Measurements from ENCODE around the gene CSGALNACT2. TPM values are rescaled to one million over a fixed set of nuclear protein-coding genes. Genes with fewer than 3 reads are reported as not detected.

Gene CSGALNACT2
- total and polyA plus RNA-seq, 3 experiments from 2014 or later = 21.0 to 23.7 (median 21.7) TPM

GRCh38 chr10:43220657-43221418 lies 82.6 kb downstream of the CSGALNACT2 start:
- no peaks in the 10 kb centered on the region for H3K9me3 Mint-ChIP-seq
- Histone ChIP-seq H3K4me3 (ENCODE audit: low read length) (no peak overlapping the region), H3K27ac (ENCODE audit: low read depth, low read length) (no peak overlapping the region), H3K27me3 (ENCODE audit: insufficient read depth, low read length, poor library complexity, severe bottlenecking) (no peaks in the 10 kb centered on the region), H3K4me1 (ENCODE audit: insufficient read depth, low read length) (peaks cover 5% of the 10 kb centered on the region), H3K36me3 (ENCODE audit: insufficient read depth, low read length) (no peaks in the 10 kb centered on the region), H3K9me3 (ENCODE audit: low read length) (no peaks in the 10 kb centered on the region)
- POLR2A ChIA-PET = no interaction called here
- CTCF ChIA-PET = interaction anchor here (0.7 to 3.2 kb wide), 6 partner anchors 16 to 223 kb away, joined by 3 to 16 read pairs (median 4); no protein-coding TSS in a partner anchor
- no peaks in the 10 kb centered on the region for H3K36me3 Mint-ChIP-seq
- peak overlapping the region in 1 of 7 donors; percentile 23 for H3K4me3 Mint-ChIP-seq
- peak overlapping the region in 5 of 8 donors; percentile 27 to 74 (median 38) for H3K27ac Mint-ChIP-seq
- H3K27me3 Mint-ChIP-seq = peaks cover 0 to 3% of the 10 kb centered on the region in 2 donors
- H3K4me1 Mint-ChIP-seq = peaks cover 17 to 45% (median 36%) of the 10 kb centered on the region in 3 donors
- DNase-seq = no peak

- Mint-ChIP-seq H3K4me1 (peaks cover 25 to 52% (median 42%) of the 10 kb centered on the region in 3 donors), H3K27ac (peak overlapping the region in 5 of 8 donors; percentile 38 to 74 (median 55)), H3K36me3 (no peaks in the 10 kb centered on the region), H3K9me3 (no peaks in the 10 kb centered on the region), H3K27me3 (peaks cover 0 to 3% of the 10 kb centered on the region in 2 donors), H3K4me3 (peak overlapping the region in 2 of 7 donors; percentile 36 to 37)
- Histone ChIP-seq H3K27ac (ENCODE audit: low read depth, low read length) (no peak overlapping the region), H3K4me3 (ENCODE audit: low read length) (no peak overlapping the region), H3K27me3 (ENCODE audit: insufficient read depth, low read length, poor library complexity, severe bottlenecking) (no peaks in the 10 kb centered on the region), H3K36me3 (ENCODE audit: insufficient read depth, low read length) (no peaks in the 10 kb centered on the region), H3K4me1 (ENCODE audit: insufficient read depth, low read length) (peaks cover 10% of the 10 kb centered on the region), H3K9me3 (ENCODE audit: low read length) (no peaks in the 10 kb centered on the region)
- peak in 2 of 5 donors; percentile 32 to 54 for DNase-seq
- CTCF ChIA-PET = interaction anchor here (1.0 to 3.2 kb wide), 7 partner anchors 16 to 123 kb away, joined by 3 to 16 read pairs (median 4); no protein-coding TSS in a partner anchor
- POLR2A ChIA-PET = no interaction called here
Measured at GRCh38 chr10:43221419-43222209, 83.4 kb downstream of the CSGALNACT2 start.

- no peaks in the 10 kb centered on the region for H3K9me3 Mint-ChIP-seq
- no peaks in the 10 kb centered on the region for H3K36me3 Mint-ChIP-seq
- H3K27me3 ChIP-seq (ENCODE audit: insufficient read depth, low read length, poor library complexity, severe bottlenecking) = no peaks in the 10 kb centered on the region
- POLR2A ChIA-PET = no interaction called here
- peaks cover 0 to 3% of the 10 kb centered on the region in 2 donors for H3K27me3 Mint-ChIP-seq
- no peak overlapping the region for H3K4me3 ChIP-seq (ENCODE audit: low read length)
- H3K27ac ChIP-seq (ENCODE audit: low read depth, low read length) = no peak overlapping the region
- no peak overlapping the region for H3K4me3 Mint-ChIP-seq
- H3K27ac Mint-ChIP-seq = peak overlapping the region in 3 of 8 donors; percentile 55 to 73 (median 66)
- no peaks in the 10 kb centered on the region for H3K9me3 ChIP-seq (ENCODE audit: low read length)
- H3K36me3 ChIP-seq (ENCODE audit: insufficient read depth, low read length) = no peaks in the 10 kb centered on the region
- DNase-seq = peak in 1 of 5 donors; percentile 19
- CTCF ChIA-PET = interaction anchor here (1.1 to 3.2 kb wide), 7 partner anchors 15 to 198 kb away, joined by 3 to 16 read pairs (median 4); no protein-coding TSS in a partner anchor
- peaks cover 16% of the 10 kb centered on the region for H3K4me1 ChIP-seq (ENCODE audit: insufficient read depth, low read length)
- H3K4me1 Mint-ChIP-seq = peaks cover 29 to 59% (median 49%) of the 10 kb centered on the region in 3 donors
Measured at GRCh38 chr10:43222210-43222720, 84.0 kb downstream of the CSGALNACT2 start.

DNA sequence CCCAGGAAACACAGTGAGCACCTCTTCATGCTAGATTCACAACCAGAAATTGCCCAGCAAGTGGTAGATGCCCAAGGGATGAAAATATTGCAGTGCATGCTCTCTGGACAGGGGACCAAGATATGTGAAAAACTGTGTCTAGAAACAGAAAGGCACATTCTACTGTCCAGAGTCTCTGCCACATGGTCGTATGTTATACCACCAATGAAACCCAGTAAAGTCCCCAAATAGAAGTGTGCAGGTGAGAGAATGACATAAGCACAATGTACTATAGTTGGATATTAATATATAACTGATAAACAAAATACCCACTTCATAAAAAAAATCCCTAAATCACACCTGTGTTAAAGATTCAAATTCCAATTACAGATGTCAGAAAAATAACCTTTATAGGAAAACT lies 84.8 kb downstream of the CSGALNACT2 start:
- peaks cover 23% of the 10 kb centered on the region for H3K4me1 ChIP-seq (ENCODE audit: insufficient read depth, low read length)
- Mint-ChIP-seq H3K27ac (peak overlapping the region in 5 of 8 donors; percentile 9 to 74 (median 52)), H3K4me1 (peaks cover 36 to 67% (median 57%) of the 10 kb centered on the region in 3 donors), H3K27me3 (peaks cover 0 to 3% of the 10 kb centered on the region in 2 donors), H3K36me3 (no peaks in the 10 kb centered on the region), H3K9me3 (no peaks in the 10 kb centered on the region), H3K4me3 (no peak overlapping the region)
- H3K27me3 ChIP-seq (ENCODE audit: insufficient read depth, low read length, poor library complexity, severe bottlenecking) = no peaks in the 10 kb centered on the region
- H3K9me3 ChIP-seq (ENCODE audit: low read length) = no peaks in the 10 kb centered on the region
- DNase-seq = no peak
- H3K4me3 ChIP-seq (ENCODE audit: low read length) = no peak overlapping the region
- H3K27ac ChIP-seq (ENCODE audit: low read depth, low read length) = no peak overlapping the region
- ChIA-PET CTCF (interaction anchor here (1.1 to 3.2 kb wide), 3 partner anchors 19 to 197 kb away, joined by 3 to 16 read pairs (median 10); no protein-coding TSS in a partner anchor), POLR2A (no interaction called here)
- no peaks in the 10 kb centered on the region for H3K36me3 ChIP-seq (ENCODE audit: insufficient read depth, low read length)

- Mint-ChIP-seq H3K4me1 (peaks cover 47 to 79% (median 67%) of the 10 kb centered on the region in 3 donors), H3K9me3 (no peaks in the 10 kb centered on the region), H3K36me3 (peaks cover 0 to 2% (median 0%) of the 10 kb centered on the region in 3 donors), H3K27me3 (no peaks in the 10 kb centered on the region), H3K4me3 (no peak overlapping the region), H3K27ac (peak overlapping the region in 6 of 8 donors; percentile 50 to 91 (median 76))
- POLR2A ChIA-PET = no interaction called here
- CTCF ChIA-PET = interaction anchor here (1.2 kb wide), 1 partner anchor 31 kb away, joined by 4 read pairs; no protein-coding TSS in a partner anchor
- no peak for DNase-seq
- no peaks in the 10 kb centered on the region for H3K9me3 ChIP-seq (ENCODE audit: low read length)
- no peaks in the 10 kb centered on the region for H3K27me3 ChIP-seq (ENCODE audit: insufficient read depth, low read length, poor library complexity, severe bottlenecking)
- no peaks in the 10 kb centered on the region for H3K36me3 ChIP-seq (ENCODE audit: insufficient read depth, low read length)
- peaks cover 33% of the 10 kb centered on the region for H3K4me1 ChIP-seq (ENCODE audit: insufficient read depth, low read length)
- no peak overlapping the region for H3K4me3 ChIP-seq (ENCODE audit: low read length)
- H3K27ac ChIP-seq (ENCODE audit: low read depth, low read length) = no peak overlapping the region
Measured at GRCh38 chr10:43224321-43224720, 86.1 kb downstream of the CSGALNACT2 start.

DNA sequence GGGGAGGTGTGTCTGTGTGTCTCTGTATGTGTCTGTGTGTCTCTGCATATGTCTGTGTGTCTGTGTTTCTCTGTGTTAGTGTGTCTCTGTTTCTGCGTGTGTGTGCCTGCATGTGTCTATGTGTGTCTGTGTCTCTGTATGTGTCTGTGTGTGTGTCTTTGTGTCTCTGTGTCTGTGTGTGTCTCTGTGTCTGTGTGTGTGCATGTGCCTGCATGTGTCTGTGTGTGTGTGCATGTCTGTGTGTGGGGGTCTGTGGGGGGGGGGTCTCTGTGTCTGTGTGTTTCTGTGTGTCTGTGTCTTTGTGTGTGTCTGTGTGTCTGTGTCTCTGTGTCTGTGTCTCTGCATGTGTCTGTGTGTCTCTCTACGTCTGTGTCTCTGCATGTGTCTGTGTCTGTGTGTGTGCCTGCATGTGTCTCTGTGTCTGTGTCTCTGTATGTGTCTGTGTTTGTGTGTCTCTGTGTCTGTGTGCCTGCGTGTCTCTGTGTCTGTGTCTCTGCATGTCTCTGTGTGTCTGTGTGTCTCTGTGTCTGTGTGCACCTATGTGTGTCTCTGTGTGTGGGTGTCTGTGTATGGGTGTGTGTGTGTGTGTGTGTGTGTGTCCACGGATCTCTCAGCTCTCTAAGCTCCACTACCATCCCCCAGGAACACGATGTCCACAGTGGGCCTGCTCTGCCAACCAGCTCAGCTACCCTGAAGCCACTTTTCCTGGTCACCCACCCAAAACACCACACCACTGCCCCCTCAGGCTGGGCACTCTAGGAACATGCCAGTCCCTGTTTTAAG lies 87.0 kb downstream of the CSGALNACT2 start:
- H3K27ac ChIP-seq (ENCODE audit: low read depth, low read length) = no peak overlapping the region
- no peaks in the 10 kb centered on the region for H3K27me3 Mint-ChIP-seq
- CTCF ChIA-PET = interaction anchor here (1.0 to 1.2 kb wide), 2 partner anchors 20 to 30 kb away, joined by 4 read pairs; no protein-coding TSS in a partner anchor
- no peaks in the 10 kb centered on the region for H3K27me3 ChIP-seq (ENCODE audit: insufficient read depth, low read length, poor library complexity, severe bottlenecking)
- H3K36me3 Mint-ChIP-seq = peaks cover 0 to 2% (median 0%) of the 10 kb centered on the region in 3 donors
- H3K4me3 Mint-ChIP-seq = peak overlapping the region; percentile 1 to 79 (median 51)
- no peaks in the 10 kb centered on the region for H3K36me3 ChIP-seq (ENCODE audit: insufficient read depth, low read length)
- no peaks in the 10 kb centered on the region for H3K9me3 Mint-ChIP-seq
- no peak overlapping the region for H3K4me3 ChIP-seq (ENCODE audit: low read length)
- H3K27ac Mint-ChIP-seq = peak overlapping the region; percentile 54 to 96 (median 79)
- peak in 1 of 5 donors; percentile 26 for DNase-seq
- no peaks in the 10 kb centered on the region for H3K9me3 ChIP-seq (ENCODE audit: low read length)
- peaks cover 49 to 82% (median 69%) of the 10 kb centered on the region in 3 donors for H3K4me1 Mint-ChIP-seq
- peaks cover 34% of the 10 kb centered on the region for H3K4me1 ChIP-seq (ENCODE audit: insufficient read depth, low read length)
- POLR2A ChIA-PET = interaction anchor here (0.5 kb wide), 1 partner anchor 189 kb away, joined by 3 read pairs; no protein-coding TSS in a partner anchor

- peak overlapping the region in 6 of 7 donors; percentile 37 to 79 (median 55) for H3K4me3 Mint-ChIP-seq
- CTCF ChIA-PET = interaction anchor here (0.9 to 1.0 kb wide), 2 partner anchors 13 to 21 kb away, joined by 3 to 4 read pairs; no protein-coding TSS in a partner anchor
Measured at GRCh38 chr10:43225787-43226153, 87.5 kb downstream of the CSGALNACT2 start.

More at GRCh38 chr10:43225787-43226153, 87.5 kb downstream of the CSGALNACT2 start:
- no peak overlapping the region for H3K4me3 ChIP-seq (ENCODE audit: low read length)
- POLR2A ChIA-PET = no interaction called here
- H3K9me3 Mint-ChIP-seq = no peaks in the 10 kb centered on the region
- peaks cover 0 to 2% (median 0%) of the 10 kb centered on the region in 3 donors for H3K36me3 Mint-ChIP-seq
- peak in 4 of 5 donors; percentile 37 to 71 (median 48) for DNase-seq
- H3K36me3 ChIP-seq (ENCODE audit: insufficient read depth, low read length) = no peaks in the 10 kb centered on the region
- H3K4me1 ChIP-seq (ENCODE audit: insufficient read depth, low read length) = peaks cover 39% of the 10 kb centered on the region
- no peak overlapping the region for H3K27ac ChIP-seq (ENCODE audit: low read depth, low read length)
- peaks cover 54 to 86% (median 72%) of the 10 kb centered on the region in 3 donors for H3K4me1 Mint-ChIP-seq
- no peaks in the 10 kb centered on the region for H3K9me3 ChIP-seq (ENCODE audit: low read length)
- no peaks in the 10 kb centered on the region for H3K27me3 ChIP-seq (ENCODE audit: insufficient read depth, low read length, poor library complexity, severe bottlenecking)
- H3K27ac Mint-ChIP-seq = peak overlapping the region; percentile 55 to 96 (median 82)
- no peaks in the 10 kb centered on the region for H3K27me3 Mint-ChIP-seq

Measured in CD8-positive, alpha-beta memory T cell (primary cell).